GM23338 (cell line): ENCODE measurements around the gene NDST4. TPM values are rescaled to one million over a fixed set of nuclear protein-coding genes. Genes with fewer than 3 reads are reported as not detected.

Experiments used
- ATAC-seq: fragments of 200-7000 bp; cut with Tn5 transposase; 3 replicates; pipeline ENCODE4 v1.9.1; 2020
- DNase-seq: peaks from one replicate; pipeline ENCODE4 v3.0.0-alpha.2; 2015; ENCODE audit warnings: low spot score
- H2AFZ ChIP-seq: fragments of 200-600 bp; sonication (generic); 2 replicates; pipeline ENCODE4 v1.8.0; 2016; ENCODE audit warnings: antibody characterized with exemption, mild to moderate bottlenecking, moderate library complexity
- H3F3A ChIP-seq: fragments of 200-600 bp; sonication (generic); replicated peaks from 2 replicates; pipeline ENCODE4 v1.8.0; 2017; ENCODE audit warnings: antibody characterized with exemption, mixed run types, low read depth
- H3K27ac ChIP-seq: fragments of 200-600 bp; sonication (generic); 2 replicates; pipeline ENCODE4 v1.6.1; 2016; ENCODE audit warnings: low read depth
- H3K27me3 ChIP-seq: fragments of 200-600 bp; sonication (generic); 2 replicates; pipeline ENCODE4 v1.8.0; 2016; ENCODE audit warnings: mild to moderate bottlenecking, mixed run types, moderate library complexity; ENCODE audit not compliant: insufficient read depth
- H3K36me3 ChIP-seq: fragments of 200-600 bp; sonication (generic); 2 replicates; pipeline ENCODE4 v1.8.0; 2016; ENCODE audit warnings: mild to moderate bottlenecking; ENCODE audit not compliant: insufficient read depth
- H3K4me1 ChIP-seq: fragments of 200-600 bp; sonication (generic); 2 replicates; pipeline ENCODE4 v1.8.0; 2016; ENCODE audit warnings: mild to moderate bottlenecking, moderate library complexity; ENCODE audit not compliant: insufficient read depth
- H3K4me2 ChIP-seq: fragments of 200-600 bp; sonication (generic); 2 replicates; pipeline ENCODE4 v1.7.1; 2017; ENCODE audit warnings: mixed run types
- H3K4me3 ChIP-seq: fragments of 200-600 bp; sonication (generic); 2 replicates; pipeline ENCODE4 v1.6.1; 2016; ENCODE audit warnings: mixed run types
- H3K79me2 ChIP-seq: fragments of 200-600 bp; sonication (generic); replicated peaks from 2 replicates; pipeline ENCODE4 v1.8.0; 2017; ENCODE audit warnings: mild to moderate bottlenecking; ENCODE audit not compliant: insufficient read depth
- H3K9me2 ChIP-seq: fragments of 200-600 bp; sonication (generic); 2 replicates; pipeline ENCODE4 v1.8.0; 2017; ENCODE audit not compliant: insufficient read depth
- H4K20me1 ChIP-seq: fragments of 200-600 bp; sonication (generic); replicated peaks from 2 replicates; pipeline ENCODE4 v1.8.0; 2017; ENCODE audit warnings: mild to moderate bottlenecking; ENCODE audit not compliant: insufficient read depth
- H3K27ac Mint-ChIP-seq: 2 replicates; pipeline ENCODE4 v1.8.0; 2020; ENCODE audit warnings: inconsistent platforms, mild to moderate bottlenecking, moderate library complexity, mixed read lengths
- H3K27me3 Mint-ChIP-seq: 3 replicates; pipeline ENCODE4 v1.8.0; 2022; ENCODE audit warnings: low read depth, mild to moderate bottlenecking, moderate library complexity, mixed read lengths, inconsistent platforms; ENCODE audit not compliant: insufficient read depth, poor library complexity
- H3K36me3 Mint-ChIP-seq: 3 replicates; pipeline ENCODE4 v1.8.0; 2021; ENCODE audit warnings: low read depth, mild to moderate bottlenecking, inconsistent platforms, moderate library complexity, mixed read lengths
- H3K4me1 Mint-ChIP-seq: 3 replicates; pipeline ENCODE4 v1.8.0; 2020; ENCODE audit warnings: mild to moderate bottlenecking, inconsistent platforms, mixed read lengths
- H3K4me3 Mint-ChIP-seq: 3 replicates; pipeline ENCODE4 v1.8.0; 2021; ENCODE audit warnings: moderate library complexity, mild to moderate bottlenecking, inconsistent platforms, mixed read lengths
- H3K9me3 Mint-ChIP-seq: 3 replicates; pipeline ENCODE4 v1.8.0; 2020; ENCODE audit warnings: moderate library complexity, mild to moderate bottlenecking, inconsistent platforms, mixed read lengths
- CREB1 ChIP-seq: fragments of 250-450 bp; sonication (Bioruptor Pico); IDR thresholded peaks from 2 replicates; pipeline ENCODE4 v1.5.0; 2020; ENCODE audit warnings: low read depth, mild to moderate bottlenecking, moderate library complexity
- EZH2phosphoT487 ChIP-seq: fragments of 200-600 bp; sonication (generic); IDR thresholded peaks from one replicate; pipeline ENCODE4 v1.8.1; 2018; ENCODE audit warnings: antibody characterized with exemption; ENCODE audit not compliant: unreplicated experiment
- JUNB ChIP-seq: IDR thresholded peaks from one replicate; pipeline ENCODE4 v1.6.1; 2016; ENCODE audit warnings: antibody characterized with exemption; ENCODE audit not compliant: unreplicated experiment
- NANOG ChIP-seq: IDR thresholded peaks from 2 replicates; pipeline ENCODE4 v1.6.1; 2016; ENCODE audit warnings: antibody characterized with exemption, borderline replicate concordance
- POLR2AphosphoS5 ChIP-seq: IDR thresholded peaks from 2 replicates; pipeline ENCODE4 v1.6.1; 2016; ENCODE audit warnings: antibody characterized with exemption, low read depth
- ZNF331 ChIP-seq: fragments of 250-450 bp; sonication (Bioruptor Pico); IDR thresholded peaks from 2 replicates; pipeline ENCODE4 v1.5.0; 2020; ENCODE audit warnings: low read depth, mild to moderate bottlenecking, moderate library complexity
- polyA plus RNA-seq: library from polyadenylated mRNA; unstranded; fragments of >200 nt; fragmentation: Nextera tagmentation; extraction: Ambion mirVana; gene quantifications from 2 replicates; pipeline ENCODE4 v1.2.1, GENCODE V29; 2016
- total RNA-seq: library from RNA; depleted of rRNA; stranded (reverse); fragments of >200 nt; shearing (Covaris generic); gene quantifications from 2 replicates; pipeline ENCODE4 v1.2.3, GENCODE V29; 2014
- TF ChIP-seq, protein P1 (sequence below): IDR thresholded peaks from one replicate; pipeline ENCODE4 v1.6.1; 2018; ENCODE audit warnings: antibody characterized with exemption; ENCODE audit not compliant: unreplicated experiment
- TF ChIP-seq, protein P2 (sequence below): IDR thresholded peaks from 2 replicates; pipeline ENCODE4 v1.6.1; 2016; ENCODE audit warnings: antibody characterized with exemption
- TF ChIP-seq, protein P3 (sequence below): fragments of 250-450 bp; sonication (Bioruptor Pico); IDR thresholded peaks from 2 replicates; pipeline ENCODE4 v1.5.0; 2020; ENCODE audit warnings: mild to moderate bottlenecking, moderate library complexity

The NDST4 gene
- total and polyA plus RNA-seq, 2 experiments from 2014 or later, result not detected

DNA sequence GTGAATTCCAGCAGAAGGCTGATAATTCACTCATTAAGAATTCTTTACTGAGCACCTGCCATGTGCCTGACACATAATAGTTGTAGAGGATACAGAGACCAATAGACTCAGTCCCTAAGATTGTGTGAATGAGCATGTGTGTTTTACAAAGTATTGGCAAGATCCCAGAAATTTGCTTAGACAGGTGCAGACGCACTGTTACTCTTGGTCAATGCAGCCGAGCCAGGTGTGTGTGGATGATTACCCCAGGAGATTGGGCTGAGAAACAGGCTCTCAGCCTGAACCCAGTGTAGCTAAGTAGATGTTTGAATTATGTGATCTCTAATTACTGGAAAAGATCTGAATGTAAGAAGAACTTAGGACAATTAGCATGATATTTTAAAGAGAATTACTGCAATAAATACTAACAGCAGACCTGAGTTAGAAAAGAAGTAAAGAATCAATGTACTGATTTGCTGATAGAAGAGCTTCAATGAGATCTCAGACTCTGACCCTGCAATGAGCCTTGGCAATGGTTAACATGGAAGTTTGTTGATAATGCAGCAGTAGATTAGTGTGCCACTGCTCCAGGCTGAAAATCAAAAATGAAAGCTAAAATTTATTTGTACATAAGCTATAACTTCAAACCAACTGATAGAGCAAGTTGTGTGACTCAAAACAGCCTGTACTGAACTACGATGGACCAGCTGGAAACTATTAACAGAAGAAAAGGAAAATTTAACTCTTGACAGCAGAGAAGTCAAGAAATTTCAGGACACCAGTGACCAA, 32.2 kb upstream of the NDST4 start:
- H3K4me2 ChIP-seq, result no peak overlapping the region
- no peaks in the 10 kb centered on the region for H3K9me2 ChIP-seq
- no peak overlapping the region for H3K4me3 ChIP-seq
- no peak for TF ChIP-seq ZNF331 (CRISPR knock-in tag)
- no peaks in the 10 kb centered on the region for H3K36me3 ChIP-seq
- no peak overlapping the region; the same call in 1 of the 2 replicates for H2AFZ ChIP-seq
- H4K20me1 ChIP-seq, result no peaks in the 10 kb centered on the region
- Mint-ChIP-seq H3K4me1 (no peaks in the 10 kb centered on the region), H3K4me3 (no peak overlapping the region), H3K27ac (no peak overlapping the region), H3K9me3 (no peaks in the 10 kb centered on the region), H3K36me3 (no peaks in the 10 kb centered on the region), H3K27me3 (no peaks in the 10 kb centered on the region)
- no peaks in the 10 kb centered on the region for H3K79me2 ChIP-seq
- ATAC-seq, result no peak
- no peaks in the 10 kb centered on the region for H3K27me3 ChIP-seq
- H3K27ac ChIP-seq, result no peak overlapping the region
- H3F3A ChIP-seq, result no peaks in the 10 kb centered on the region
- no peaks in the 10 kb centered on the region for H3K4me1 ChIP-seq
- DNase-seq, result no peak

DNA sequence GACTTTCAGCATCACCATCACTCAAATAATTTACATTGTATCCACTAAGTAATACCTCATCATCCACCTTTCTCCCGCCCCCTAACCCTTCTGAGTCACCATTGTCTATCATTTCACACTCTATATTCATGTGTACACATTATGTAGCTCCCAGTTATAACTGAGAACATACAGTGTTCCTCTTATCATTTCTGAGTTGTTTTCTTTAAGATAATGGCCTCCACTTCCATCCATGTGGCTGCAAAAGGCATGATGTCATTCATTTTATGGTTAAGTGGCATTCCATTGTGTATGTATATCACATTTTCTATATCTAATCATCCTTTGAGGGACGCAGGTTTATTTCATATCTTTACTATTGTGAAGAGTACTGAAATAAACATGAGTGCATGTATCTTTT, 14.6 kb upstream of the NDST4 start:
- no peak overlapping the region for H3K4me3 Mint-ChIP-seq
- no peak overlapping the region for H3K4me3 ChIP-seq
- no peak for TF ChIP-seq NANOG
- no peak for TF ChIP-seq ZNF331 (CRISPR knock-in tag)
- TF ChIP-seq CREB1 (CRISPR knock-in tag), result no peak
- TF ChIP-seq POLR2AphosphoS5, result no peak
- TF ChIP-seq, protein P1, sequence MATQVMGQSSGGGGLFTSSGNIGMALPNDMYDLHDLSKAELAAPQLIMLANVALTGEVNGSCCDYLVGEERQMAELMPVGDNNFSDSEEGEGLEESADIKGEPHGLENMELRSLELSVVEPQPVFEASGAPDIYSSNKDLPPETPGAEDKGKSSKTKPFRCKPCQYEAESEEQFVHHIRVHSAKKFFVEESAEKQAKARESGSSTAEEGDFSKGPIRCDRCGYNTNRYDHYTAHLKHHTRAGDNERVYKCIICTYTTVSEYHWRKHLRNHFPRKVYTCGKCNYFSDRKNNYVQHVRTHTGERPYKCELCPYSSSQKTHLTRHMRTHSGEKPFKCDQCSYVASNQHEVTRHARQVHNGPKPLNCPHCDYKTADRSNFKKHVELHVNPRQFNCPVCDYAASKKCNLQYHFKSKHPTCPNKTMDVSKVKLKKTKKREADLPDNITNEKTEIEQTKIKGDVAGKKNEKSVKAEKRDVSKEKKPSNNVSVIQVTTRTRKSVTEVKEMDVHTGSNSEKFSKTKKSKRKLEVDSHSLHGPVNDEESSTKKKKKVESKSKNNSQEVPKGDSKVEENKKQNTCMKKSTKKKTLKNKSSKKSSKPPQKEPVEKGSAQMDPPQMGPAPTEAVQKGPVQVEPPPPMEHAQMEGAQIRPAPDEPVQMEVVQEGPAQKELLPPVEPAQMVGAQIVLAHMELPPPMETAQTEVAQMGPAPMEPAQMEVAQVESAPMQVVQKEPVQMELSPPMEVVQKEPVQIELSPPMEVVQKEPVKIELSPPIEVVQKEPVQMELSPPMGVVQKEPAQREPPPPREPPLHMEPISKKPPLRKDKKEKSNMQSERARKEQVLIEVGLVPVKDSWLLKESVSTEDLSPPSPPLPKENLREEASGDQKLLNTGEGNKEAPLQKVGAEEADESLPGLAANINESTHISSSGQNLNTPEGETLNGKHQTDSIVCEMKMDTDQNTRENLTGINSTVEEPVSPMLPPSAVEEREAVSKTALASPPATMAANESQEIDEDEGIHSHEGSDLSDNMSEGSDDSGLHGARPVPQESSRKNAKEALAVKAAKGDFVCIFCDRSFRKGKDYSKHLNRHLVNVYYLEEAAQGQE, result no peak
- TF ChIP-seq JUNB, result no peak
- no peak for TF ChIP-seq EZH2phosphoT487
- TF ChIP-seq, protein P2, sequence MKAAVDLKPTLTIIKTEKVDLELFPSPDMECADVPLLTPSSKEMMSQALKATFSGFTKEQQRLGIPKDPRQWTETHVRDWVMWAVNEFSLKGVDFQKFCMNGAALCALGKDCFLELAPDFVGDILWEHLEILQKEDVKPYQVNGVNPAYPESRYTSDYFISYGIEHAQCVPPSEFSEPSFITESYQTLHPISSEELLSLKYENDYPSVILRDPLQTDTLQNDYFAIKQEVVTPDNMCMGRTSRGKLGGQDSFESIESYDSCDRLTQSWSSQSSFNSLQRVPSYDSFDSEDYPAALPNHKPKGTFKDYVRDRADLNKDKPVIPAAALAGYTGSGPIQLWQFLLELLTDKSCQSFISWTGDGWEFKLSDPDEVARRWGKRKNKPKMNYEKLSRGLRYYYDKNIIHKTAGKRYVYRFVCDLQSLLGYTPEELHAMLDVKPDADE, result no peak
- TF ChIP-seq, protein P3, sequence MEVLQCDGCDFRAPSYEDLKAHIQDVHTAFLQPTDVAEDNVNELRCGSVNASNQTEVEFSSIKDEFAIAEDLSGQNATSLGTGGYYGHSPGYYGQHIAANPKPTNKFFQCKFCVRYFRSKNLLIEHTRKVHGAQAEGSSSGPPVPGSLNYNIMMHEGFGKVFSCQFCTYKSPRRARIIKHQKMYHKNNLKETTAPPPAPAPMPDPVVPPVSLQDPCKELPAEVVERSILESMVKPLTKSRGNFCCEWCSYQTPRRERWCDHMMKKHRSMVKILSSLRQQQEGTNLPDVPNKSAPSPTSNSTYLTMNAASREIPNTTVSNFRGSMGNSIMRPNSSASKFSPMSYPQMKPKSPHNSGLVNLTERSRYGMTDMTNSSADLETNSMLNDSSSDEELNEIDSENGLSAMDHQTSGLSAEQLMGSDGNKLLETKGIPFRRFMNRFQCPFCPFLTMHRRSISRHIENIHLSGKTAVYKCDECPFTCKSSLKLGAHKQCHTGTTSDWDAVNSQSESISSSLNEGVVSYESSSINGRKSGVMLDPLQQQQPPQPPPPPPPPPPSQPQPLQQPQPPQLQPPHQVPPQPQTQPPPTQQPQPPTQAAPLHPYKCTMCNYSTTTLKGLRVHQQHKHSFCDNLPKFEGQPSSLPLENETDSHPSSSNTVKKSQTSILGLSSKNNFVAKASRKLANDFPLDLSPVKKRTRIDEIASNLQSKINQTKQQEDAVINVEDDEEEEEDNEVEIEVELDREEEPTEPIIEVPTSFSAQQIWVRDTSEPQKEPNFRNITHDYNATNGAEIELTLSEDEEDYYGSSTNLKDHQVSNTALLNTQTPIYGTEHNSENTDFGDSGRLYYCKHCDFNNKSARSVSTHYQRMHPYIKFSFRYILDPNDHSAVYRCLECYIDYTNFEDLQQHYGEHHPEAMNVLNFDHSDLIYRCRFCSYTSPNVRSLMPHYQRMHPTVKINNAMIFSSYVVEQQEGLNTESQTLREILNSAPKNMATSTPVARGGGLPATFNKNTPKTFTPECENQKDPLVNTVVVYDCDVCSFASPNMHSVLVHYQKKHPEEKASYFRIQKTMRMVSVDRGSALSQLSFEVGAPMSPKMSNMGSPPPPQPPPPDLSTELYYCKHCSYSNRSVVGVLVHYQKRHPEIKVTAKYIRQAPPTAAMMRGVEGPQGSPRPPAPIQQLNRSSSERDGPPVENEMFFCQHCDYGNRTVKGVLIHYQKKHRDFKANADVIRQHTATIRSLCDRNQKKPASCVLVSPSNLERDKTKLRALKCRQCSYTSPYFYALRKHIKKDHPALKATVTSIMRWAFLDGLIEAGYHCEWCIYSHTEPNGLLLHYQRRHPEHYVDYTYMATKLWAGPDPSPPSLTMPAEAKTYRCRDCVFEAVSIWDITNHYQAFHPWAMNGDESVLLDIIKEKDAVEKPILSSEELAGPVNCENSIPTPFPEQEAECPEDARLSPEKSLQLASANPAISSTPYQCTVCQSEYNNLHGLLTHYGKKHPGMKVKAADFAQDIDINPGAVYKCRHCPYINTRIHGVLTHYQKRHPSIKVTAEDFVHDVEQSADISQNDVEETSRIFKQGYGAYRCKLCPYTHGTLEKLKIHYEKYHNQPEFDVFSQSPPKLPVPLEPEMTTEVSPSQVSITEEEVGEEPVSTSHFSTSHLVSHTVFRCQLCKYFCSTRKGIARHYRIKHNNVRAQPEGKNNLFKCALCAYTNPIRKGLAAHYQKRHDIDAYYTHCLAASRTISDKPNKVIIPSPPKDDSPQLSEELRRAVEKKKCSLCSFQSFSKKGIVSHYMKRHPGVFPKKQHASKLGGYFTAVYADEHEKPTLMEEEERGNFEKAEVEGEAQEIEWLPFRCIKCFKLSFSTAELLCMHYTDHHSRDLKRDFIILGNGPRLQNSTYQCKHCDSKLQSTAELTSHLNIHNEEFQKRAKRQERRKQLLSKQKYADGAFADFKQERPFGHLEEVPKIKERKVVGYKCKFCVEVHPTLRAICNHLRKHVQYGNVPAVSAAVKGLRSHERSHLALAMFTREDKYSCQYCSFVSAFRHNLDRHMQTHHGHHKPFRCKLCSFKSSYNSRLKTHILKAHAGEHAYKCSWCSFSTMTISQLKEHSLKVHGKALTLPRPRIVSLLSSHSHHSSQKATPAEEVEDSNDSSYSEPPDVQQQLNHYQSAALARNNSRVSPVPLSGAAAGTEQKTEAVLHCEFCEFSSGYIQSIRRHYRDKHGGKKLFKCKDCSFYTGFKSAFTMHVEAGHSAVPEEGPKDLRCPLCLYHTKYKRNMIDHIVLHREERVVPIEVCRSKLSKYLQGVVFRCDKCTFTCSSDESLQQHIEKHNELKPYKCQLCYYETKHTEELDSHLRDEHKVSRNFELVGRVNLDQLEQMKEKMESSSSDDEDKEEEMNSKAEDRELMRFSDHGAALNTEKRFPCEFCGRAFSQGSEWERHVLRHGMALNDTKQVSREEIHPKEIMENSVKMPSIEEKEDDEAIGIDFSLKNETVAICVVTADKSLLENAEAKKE (CRISPR knock-in tag), result no peak

More for the DNA sequence above, 14.6 kb upstream of the NDST4 start:
- Histone ChIP-seq H3K27ac (no peak overlapping the region), H4K20me1 (no peaks in the 10 kb centered on the region), H3K79me2 (no peaks in the 10 kb centered on the region), H3K4me2 (no peak overlapping the region), H3K27me3 (no peaks in the 10 kb centered on the region), H3K36me3 (no peaks in the 10 kb centered on the region), H2AFZ (no peak overlapping the region), H3F3A (no peaks in the 10 kb centered on the region), H3K4me1 (no peaks in the 10 kb centered on the region), H3K9me2 (no peaks in the 10 kb centered on the region)
- Mint-ChIP-seq H3K9me3 (no peaks in the 10 kb centered on the region; the same call in 2 of the 3 replicates), H3K27me3 (no peaks in the 10 kb centered on the region), H3K4me1 (peaks cover 2% of the 10 kb centered on the region; the same call in 2 of the 3 replicates), H3K27ac (no peak overlapping the region), H3K36me3 (no peaks in the 10 kb centered on the region)
- ATAC-seq, result no peak
- DNase-seq, result no peak
